K562 (cell line): ENCODE data around the gene CTSD. TPM values are rescaled to one million over a fixed set of nuclear protein-coding genes. Genes with fewer than 3 reads are reported as not detected.

Source experiments
- ATAC-seq: fragments of 200-7000 bp; cut with Tn5 transposase; 3 replicates; pipeline ENCODE4 v1.9.1; 2020; ENCODE audit warnings: moderate library complexity
- BruUV-seq: library from RNA; stranded (reverse); fragments of 400-500 nt; replicated peaks from 2 replicates; lab custom pipeline; 2021; lab: Mats Ljungman, UMichigan
- CTCF ChIA-PET: fragments of 300-600 bp; formaldehyde crosslinking; extraction: SDS; loops from one replicate; lab custom pipeline; 2021; ENCODE audit warnings: low intra/inter-chr PET ratio; lab: Yijun Ruan, JAX
- POLR2A ChIA-PET: fragments of 300-600, 350-650 bp; sonication (Branson Sonifier 250); formaldehyde crosslinking; extraction: SDS; loops from one replicate; lab custom pipeline; 2021; ENCODE audit warnings: antibody characterized with exemption, inconsistent platforms; lab: Yijun Ruan, JAX
- DNase-seq, 4 experiments: peaks; one replicate each; pipeline versions ENCODE4 v3.0.0 to v3.0.0-alpha.2; 2011 to 2018; ENCODE audit warnings: low spot score in 3 of 4, mixed read lengths in 3 of 4; ENCODE audit errors: extremely low read depth in 1 of 4
- FAIRE-seq: peaks from 2 replicates; lab custom pipeline; 2011; peaks lifted over from hg19 to GRCh38; lab: Jason Lieb, UNC
- H2AFZ ChIP-seq: 2 replicates; pipeline ENCODE4 v1.6.0; 2011; ENCODE audit warnings: low read depth, low read length, control low read depth, inconsistent platforms
- H3K27ac ChIP-seq: fragments of 200-600 bp; 3 replicates; pipeline ENCODE4 v1.8.0; 2011; ENCODE audit warnings: low read depth, mild to moderate bottlenecking, control low read depth, inconsistent platforms, low read length, moderate library complexity, mixed read lengths; ENCODE audit errors: extremely low read depth
- H3K27me3 ChIP-seq, 2 experiments: fragments of 300-600 bp in 1 of 2; 2 replicates in 1 of 2; 3 replicates in 1 of 2; pipeline versions ENCODE4 v1.6.0 to v1.8.0; 2011; ENCODE audit warnings: inconsistent platforms in 2 of 2, low read length in 2 of 2, mild to moderate bottlenecking in 1 of 2, mixed read lengths in 1 of 2, moderate library complexity in 1 of 2; ENCODE audit not compliant: control insufficient read depth in 2 of 2, insufficient read depth in 2 of 2
- H3K36me3 ChIP-seq: fragments of 300-600 bp; 3 replicates; pipeline ENCODE4 v1.8.0; 2011; ENCODE audit warnings: mild to moderate bottlenecking, low read length, inconsistent platforms; ENCODE audit not compliant: control insufficient read depth, insufficient read depth
- H3K4me1 ChIP-seq, 2 experiments: fragments of 200-600 bp in 1 of 2; replicated peaks in 1 of 2; 2 replicates in 1 of 2; 3 replicates in 1 of 2; pipeline versions ENCODE4 v1.5.1 to v1.8.0; 2011; ENCODE audit warnings: inconsistent platforms in 2 of 2, low read length in 2 of 2, mild to moderate bottlenecking in 1 of 2, mixed read lengths in 1 of 2, moderate library complexity in 1 of 2; ENCODE audit not compliant: control insufficient read depth in 2 of 2, insufficient read depth in 2 of 2
- H3K4me2 ChIP-seq: 2 replicates; pipeline ENCODE4 v1.6.1; 2011; ENCODE audit warnings: low read length, control low read depth, inconsistent platforms, mixed read lengths; ENCODE audit not compliant: insufficient read depth
- H3K4me3 ChIP-seq: fragments of 200-600 bp; sonication (generic), shearing (Covaris generic); 2 replicates; pipeline ENCODE4 v1.5.1; 2016; ENCODE audit warnings: control low read depth, inconsistent platforms
- H3K79me2 ChIP-seq: fragments of 200-600 bp; 3 replicates; pipeline ENCODE4 v1.8.0; 2011; ENCODE audit warnings: low read length, inconsistent platforms; ENCODE audit not compliant: control insufficient read depth, insufficient read depth
- H3K9ac ChIP-seq, 2 experiments: 2 replicates each; pipeline versions ENCODE4 v1.6.0 to v1.6.1; 2011; ENCODE audit warnings: low read depth in 2 of 2, low read length in 2 of 2, control low read depth in 1 of 2, inconsistent platforms in 1 of 2, mild to moderate bottlenecking in 1 of 2, mixed read lengths in 1 of 2; ENCODE audit not compliant: insufficient read depth in 1 of 2
- H3K9me1 ChIP-seq: one replicate; pipeline ENCODE4 v1.6.0; 2011; ENCODE audit warnings: inconsistent platforms, mild to moderate bottlenecking, low read length, moderate library complexity; ENCODE audit not compliant: control insufficient read depth, insufficient read depth
- H3K9me3 ChIP-seq: replicated peaks from 2 replicates; pipeline ENCODE4 v1.5.1; 2011; ENCODE audit warnings: low read depth, low read length, inconsistent platforms; ENCODE audit not compliant: control insufficient read depth, insufficient read depth
- H4K20me1 ChIP-seq: replicated peaks from 2 replicates; pipeline ENCODE4 v1.6.1; 2011; ENCODE audit warnings: low read length, inconsistent platforms, mixed read lengths; ENCODE audit not compliant: control insufficient read depth, insufficient read depth
- CREBBP ChIP-seq: IDR thresholded peaks from one replicate; pipeline ENCODE4 v1.6.1; 2012; ENCODE audit warnings: low read depth, mild to moderate bottlenecking, control low read depth, inconsistent platforms, low read length
- EP300 ChIP-seq: IDR thresholded peaks from 2 replicates; pipeline ENCODE4 v1.6.1; 2012; ENCODE audit warnings: low read length, improper control_type of control experiment
- HNRNPL ChIP-seq: fragments of 200-400 bp; formaldehyde crosslinking; IDR thresholded peaks from 2 replicates; pipeline ENCODE4 v1.6.1; 2017; ENCODE audit warnings: low read depth, mild to moderate bottlenecking, low read length
- MEF2A ChIP-seq: IDR thresholded peaks from 2 replicates; pipeline ENCODE4 v1.6.1; 2011; ENCODE audit warnings: low read depth, mild to moderate bottlenecking, low read length, moderate library complexity; ENCODE audit not compliant: control insufficient read depth
- MYNN ChIP-seq, 2 experiments: sonication (generic); formaldehyde crosslinking in 1 of 2; IDR thresholded peaks; 2 replicates each; pipeline versions ENCODE4 v1.5.0 to v1.6.1; 2016 to 2020; ENCODE audit warnings: antibody characterized with exemption in 1 of 2, missing genetic modification reagents in 1 of 2
- NR3C1 ChIP-seq: sonication (generic); formaldehyde crosslinking; IDR thresholded peaks from 2 replicates; pipeline ENCODE4 v1.8.1; 2022; ENCODE audit warnings: missing genetic modification reagents
- RNF2 ChIP-seq: sonication (generic); IDR thresholded peaks from 2 replicates; pipeline ENCODE4 v1.6.1; 2016
- SMC3 ChIP-seq: conservative IDR thresholded peaks from 2 replicates; pipeline ENCODE4 v1.6.1; 2011; ENCODE audit warnings: low read depth, low read length, improper control_type of control experiment; ENCODE audit not compliant: insufficient read depth
- TFAM ChIP-seq: fragments of 250-450 bp; sonication (Bioruptor Pico); conservative IDR thresholded peaks from 2 replicates; pipeline ENCODE4 v1.5.0; 2021; ENCODE audit warnings: mild to moderate bottlenecking, moderate library complexity
- WHSC1 ChIP-seq: IDR thresholded peaks from one replicate; pipeline ENCODE4 v1.6.1; 2012; ENCODE audit warnings: low read length, control low read depth, inconsistent platforms
- ZEB2 ChIP-seq: fragments of 450-650 bp; IDR thresholded peaks from 2 replicates; pipeline ENCODE4 v1.6.1; 2016
- ZNF75A ChIP-seq: fragments of 450-650 bp; formaldehyde crosslinking; IDR thresholded peaks from 2 replicates; pipeline ENCODE4 v1.4.0; 2020; ENCODE audit warnings: mild to moderate bottlenecking
- ZNF785 ChIP-seq: fragments of 250-450 bp; sonication (Bioruptor Pico); IDR thresholded peaks from 2 replicates; pipeline ENCODE4 v1.4.0; 2020; ENCODE audit warnings: mild to moderate bottlenecking
- WGBS: fragments of 100-300 bp; shearing (Covaris generic); methylation state at CpG from one replicate; pipeline ENCODE4 v1.1.6; 2016; ENCODE audit warnings: low coverage, mixed read lengths; ENCODE audit not compliant: insufficient coverage; ENCODE audit errors: missing lambda C conversion rate; 5-methylcytosine and 5-hydroxymethylcytosine counted together
- in situ Hi-C: fragments of 300-500 bp; cut with MboI; formaldehyde crosslinking; loops from 4 replicates; pipeline ENCODE4 v1.15.0; 2018; ENCODE audit warnings: inconsistent platforms, mixed read lengths
- intact Hi-C: fragments of 100-400 bp; cut with micrococcal nuclease; formaldehyde crosslinking; loops from 2 replicates; pipeline ENCODE4 v1.14.2; 2022
- polyA plus RNA-seq, 8 experiments: library from polyadenylated mRNA; depleted of rRNA in 4 of 8; stranded (reverse) in 5 of 8; unstranded in 3 of 8; fragments of >200 nt; fragmentation: Nextera tagmentation in 2 of 8; fragmentation: Illumina TruSeq in 1 of 8; extraction: Ambion mirVana in 2 of 8; extraction: Trizol in 1 of 8; gene quantifications; 2 replicates each; pipeline versions ENCODE4 v1.2.1 to v1.2.3, GENCODE V29; 2011 to 2014; ENCODE audit warnings: inconsistent platforms in 1 of 8, missing spikeins in 1 of 8
- total RNA-seq, 7 experiments: library from RNA; depleted of rRNA in 6 of 7; stranded (reverse); fragments of >200 nt in 6 of 7; fragmentation: Illumina TruSeq in 2 of 7; extraction: Trizol in 2 of 7; gene quantifications; 2 replicates each; pipeline versions ENCODE4 v1.2.1 to v1.2.3, GENCODE V29; 2011 to 2021; ENCODE audit warnings: low replicate concordance in 1 of 7
- TF ChIP-seq, protein P1 (sequence below): fragments of 250-450 bp; sonication (Bioruptor Pico); IDR thresholded peaks from 2 replicates; pipeline ENCODE4 v1.4.0; 2020
- TF ChIP-seq, protein P2 (sequence below), 2 experiments: fragments of 250-450 bp in 1 of 2; fragments of 450-650 bp in 1 of 2; sonication (Bioruptor Pico) in 1 of 2; IDR thresholded peaks; 2 replicates each; pipeline versions ENCODE4 v1.6.1 to v1.8.0; 2016 to 2021; ENCODE audit warnings: mild to moderate bottlenecking in 2 of 2, moderate library complexity in 2 of 2, missing compliant biosample characterization in 1 of 2, missing genetic modification characterization in 1 of 2
- TF ChIP-seq, protein P3 (sequence below), 3 experiments: IDR thresholded peaks in 2 of 3; conservative IDR thresholded peaks in 1 of 3; 2 replicates each; pipeline ENCODE4 v1.5.1; 2011 to 2012; ENCODE audit warnings: low read length in 3 of 3, mild to moderate bottlenecking in 3 of 3, control low read depth in 2 of 3, improper control_type of control experiment in 1 of 3, inconsistent platforms in 1 of 3, low read depth in 1 of 3, mixed read lengths in 1 of 3, moderate library complexity in 1 of 3; ENCODE audit not compliant: insufficient read depth in 2 of 3
- TF ChIP-seq, protein P4 (sequence below): fragments of 450-650 bp; IDR thresholded peaks from 2 replicates; pipeline ENCODE4 v1.6.1; 2018; ENCODE audit warnings: mild to moderate bottlenecking, low read depth; ENCODE audit not compliant: partially characterized antibody

CTSD gene
- total and polyA plus RNA-seq, 9 of the 15 experiments (the other 6 are each of a cell fraction or from before 2014, with no cell fraction given) = 1.0 to 112 (median 40.9) TPM

DNA sequence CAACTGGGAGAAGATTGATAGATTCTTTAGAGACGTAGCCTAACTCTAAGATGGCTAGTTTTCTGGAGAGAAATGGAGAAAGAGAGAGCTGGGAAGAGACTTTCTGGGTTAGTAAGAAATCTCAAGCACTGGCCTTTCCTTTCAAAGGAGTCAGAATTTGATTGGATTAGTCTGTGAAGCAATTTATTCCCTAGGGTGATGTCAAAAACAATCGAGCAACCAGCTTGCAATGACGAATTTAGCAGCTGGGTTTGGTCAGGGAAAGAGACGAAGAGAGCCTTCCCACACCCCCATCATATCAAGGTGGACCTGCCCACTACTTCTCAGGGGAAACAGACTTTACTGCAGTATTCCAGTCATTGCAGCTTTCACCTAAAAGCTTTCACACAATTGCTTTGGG lies 56.0 kb downstream of the CTSD start:
- Histone ChIP-seq H3K36me3 (no peaks in the 10 kb centered on the region), H3K9me3 (no peaks in the 10 kb centered on the region), H3K4me2 (no peak overlapping the region), H4K20me1 (no peaks in the 10 kb centered on the region), H2AFZ (no peak overlapping the region)
- WGBS = 0% methylated on average over 4 of the region's 4 CpGs
- FAIRE-seq = no peak
- no TSS peak for BruUV-seq
- TF ChIP-seq, protein P1, sequence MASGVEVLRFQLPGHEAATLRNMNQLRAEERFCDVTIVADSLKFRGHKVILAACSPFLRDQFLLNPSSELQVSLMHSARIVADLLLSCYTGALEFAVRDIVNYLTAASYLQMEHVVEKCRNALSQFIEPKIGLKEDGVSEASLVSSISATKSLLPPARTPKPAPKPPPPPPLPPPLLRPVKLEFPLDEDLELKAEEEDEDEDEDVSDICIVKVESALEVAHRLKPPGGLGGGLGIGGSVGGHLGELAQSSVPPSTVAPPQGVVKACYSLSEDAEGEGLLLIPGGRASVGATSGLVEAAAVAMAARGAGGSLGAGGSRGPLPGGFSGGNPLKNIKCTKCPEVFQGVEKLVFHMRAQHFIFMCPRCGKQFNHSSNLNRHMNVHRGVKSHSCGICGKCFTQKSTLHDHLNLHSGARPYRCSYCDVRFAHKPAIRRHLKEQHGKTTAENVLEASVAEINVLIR (CRISPR knock-in tag) = no peak
- TF ChIP-seq RNF2 (no peak), MEF2A (no peak), EP300 (no peak), MYNN (IDR thresholded peaks at IDR 0.05) (no peak), MYNN (CRISPR knock-in tag; IDR thresholded peaks at IDR 0.05) (no peak), SMC3 (no peak), CREBBP (no peak), ZNF75A (CRISPR knock-in tag) (no peak), NR3C1 (CRISPR knock-in tag) (no peak), TFAM (CRISPR knock-in tag) (no peak), WHSC1 (no peak), ZNF785 (CRISPR knock-in tag) (no peak), HNRNPL (no peak), ZEB2 (no peak)
- TF ChIP-seq, protein P2, sequence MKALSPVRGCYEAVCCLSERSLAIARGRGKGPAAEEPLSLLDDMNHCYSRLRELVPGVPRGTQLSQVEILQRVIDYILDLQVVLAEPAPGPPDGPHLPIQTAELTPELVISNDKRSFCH (CRISPR knock-in tag; IDR thresholded peaks at IDR 0.05) = no peak
- TF ChIP-seq, protein P2 (tag; IDR thresholded peaks at IDR 0.05) = no peak
- TF ChIP-seq, protein P3, sequence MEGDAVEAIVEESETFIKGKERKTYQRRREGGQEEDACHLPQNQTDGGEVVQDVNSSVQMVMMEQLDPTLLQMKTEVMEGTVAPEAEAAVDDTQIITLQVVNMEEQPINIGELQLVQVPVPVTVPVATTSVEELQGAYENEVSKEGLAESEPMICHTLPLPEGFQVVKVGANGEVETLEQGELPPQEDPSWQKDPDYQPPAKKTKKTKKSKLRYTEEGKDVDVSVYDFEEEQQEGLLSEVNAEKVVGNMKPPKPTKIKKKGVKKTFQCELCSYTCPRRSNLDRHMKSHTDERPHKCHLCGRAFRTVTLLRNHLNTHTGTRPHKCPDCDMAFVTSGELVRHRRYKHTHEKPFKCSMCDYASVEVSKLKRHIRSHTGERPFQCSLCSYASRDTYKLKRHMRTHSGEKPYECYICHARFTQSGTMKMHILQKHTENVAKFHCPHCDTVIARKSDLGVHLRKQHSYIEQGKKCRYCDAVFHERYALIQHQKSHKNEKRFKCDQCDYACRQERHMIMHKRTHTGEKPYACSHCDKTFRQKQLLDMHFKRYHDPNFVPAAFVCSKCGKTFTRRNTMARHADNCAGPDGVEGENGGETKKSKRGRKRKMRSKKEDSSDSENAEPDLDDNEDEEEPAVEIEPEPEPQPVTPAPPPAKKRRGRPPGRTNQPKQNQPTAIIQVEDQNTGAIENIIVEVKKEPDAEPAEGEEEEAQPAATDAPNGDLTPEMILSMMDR (IDR thresholded peaks at IDR 0.05 in 2 of 3, conservative IDR thresholded peaks at IDR 0.05 in 1 of 3; ENCODE audit: insufficient read depth in 2 of 3, low read depth in 1 of 3, low read length in 3 of 3) = no peak
- TF ChIP-seq, protein P4, sequence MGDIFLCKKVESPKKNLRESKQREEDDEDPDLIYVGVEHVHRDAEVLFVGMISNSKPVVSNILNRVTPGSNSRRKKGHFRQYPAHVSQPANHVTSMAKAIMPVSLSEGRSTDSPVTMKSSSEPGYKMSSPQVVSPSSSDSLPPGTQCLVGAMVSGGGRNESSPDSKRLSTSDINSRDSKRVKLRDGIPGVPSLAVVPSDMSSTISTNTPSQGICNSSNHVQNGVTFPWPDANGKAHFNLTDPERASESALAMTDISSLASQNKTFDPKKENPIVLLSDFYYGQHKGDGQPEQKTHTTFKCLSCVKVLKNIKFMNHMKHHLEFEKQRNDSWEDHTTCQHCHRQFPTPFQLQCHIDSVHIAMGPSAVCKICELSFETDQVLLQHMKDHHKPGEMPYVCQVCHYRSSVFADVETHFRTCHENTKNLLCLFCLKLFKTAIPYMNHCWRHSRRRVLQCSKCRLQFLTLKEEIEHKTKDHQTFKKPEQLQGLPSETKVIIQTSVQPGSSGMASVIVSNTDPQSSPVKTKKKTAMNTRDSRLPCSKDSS = no peak
- TF ChIP-seq, all 486 proteins: peak for 0
- no peak overlapping the region for H3K9ac ChIP-seq
- intact Hi-C loops = no loop called here
- no peaks in the 10 kb centered on the region for H3K79me2 ChIP-seq
- H3K4me1 ChIP-seq = no peaks in the 10 kb centered on the region
- H3K27ac ChIP-seq = no peak overlapping the region
- ATAC-seq (no peak), DNase-seq (no peak)
- H3K9me1 ChIP-seq = no peaks in the 10 kb centered on the region
- no peak overlapping the region for H3K4me3 ChIP-seq
- H3K27me3 ChIP-seq = peaks cover 15 to 37% of the 10 kb centered on the region in 2 experiments; a peak in 4 of 5 replicates
- in situ Hi-C loops = no loop called here
- POLR2A ChIA-PET = interaction anchor here (1.4 kb wide), 1 partner anchor 25 kb away, joined by 3 read pairs; no protein-coding TSS in a partner anchor
- CTCF ChIA-PET = no interaction called here
